GM12865 (cell line): ENCODE results near the gene PRKN.

ENCODE experiments used
- DNase-seq: peaks from one replicate; pipeline ENCODE4 v3.0.0; 2010; ENCODE audit warnings: low read depth
- H3K4me3 ChIP-seq: 2 replicates; pipeline ENCODE4 v1.5.1; 2011; ENCODE audit warnings: mild to moderate bottlenecking, low read depth, low read length, control low read depth
- TF ChIP-seq, protein P1 (sequence below): IDR thresholded peaks from 2 replicates; pipeline ENCODE4 v1.5.1; 2011; ENCODE audit warnings: low read length, control low read depth, low read depth, inconsistent platforms; ENCODE audit not compliant: insufficient read depth; ENCODE audit errors: missing control alignments

Gene PRKN

DNA sequence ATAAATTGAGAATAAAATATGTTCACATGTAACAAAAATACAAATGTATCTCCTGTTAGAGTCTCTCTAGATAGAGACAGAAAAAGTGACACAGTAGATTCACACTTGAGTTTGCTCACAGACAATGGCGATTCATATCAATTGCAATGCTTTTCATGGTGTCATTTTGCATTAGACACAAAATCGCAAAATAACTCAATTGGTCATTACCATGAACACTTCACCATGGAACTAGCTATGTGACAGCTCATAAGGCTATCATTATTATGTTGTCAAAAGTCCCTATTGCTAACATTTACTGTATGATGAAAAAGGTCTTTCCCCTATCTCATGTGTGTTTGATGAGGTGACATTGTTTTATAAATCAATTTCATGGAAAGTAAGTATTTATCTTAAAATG, 1204.2 kb downstream of the PRKN start:
- TF ChIP-seq, protein P1, sequence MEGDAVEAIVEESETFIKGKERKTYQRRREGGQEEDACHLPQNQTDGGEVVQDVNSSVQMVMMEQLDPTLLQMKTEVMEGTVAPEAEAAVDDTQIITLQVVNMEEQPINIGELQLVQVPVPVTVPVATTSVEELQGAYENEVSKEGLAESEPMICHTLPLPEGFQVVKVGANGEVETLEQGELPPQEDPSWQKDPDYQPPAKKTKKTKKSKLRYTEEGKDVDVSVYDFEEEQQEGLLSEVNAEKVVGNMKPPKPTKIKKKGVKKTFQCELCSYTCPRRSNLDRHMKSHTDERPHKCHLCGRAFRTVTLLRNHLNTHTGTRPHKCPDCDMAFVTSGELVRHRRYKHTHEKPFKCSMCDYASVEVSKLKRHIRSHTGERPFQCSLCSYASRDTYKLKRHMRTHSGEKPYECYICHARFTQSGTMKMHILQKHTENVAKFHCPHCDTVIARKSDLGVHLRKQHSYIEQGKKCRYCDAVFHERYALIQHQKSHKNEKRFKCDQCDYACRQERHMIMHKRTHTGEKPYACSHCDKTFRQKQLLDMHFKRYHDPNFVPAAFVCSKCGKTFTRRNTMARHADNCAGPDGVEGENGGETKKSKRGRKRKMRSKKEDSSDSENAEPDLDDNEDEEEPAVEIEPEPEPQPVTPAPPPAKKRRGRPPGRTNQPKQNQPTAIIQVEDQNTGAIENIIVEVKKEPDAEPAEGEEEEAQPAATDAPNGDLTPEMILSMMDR = no peak
- no peak for DNase-seq
- no peak overlapping the region for H3K4me3 ChIP-seq

DNA sequence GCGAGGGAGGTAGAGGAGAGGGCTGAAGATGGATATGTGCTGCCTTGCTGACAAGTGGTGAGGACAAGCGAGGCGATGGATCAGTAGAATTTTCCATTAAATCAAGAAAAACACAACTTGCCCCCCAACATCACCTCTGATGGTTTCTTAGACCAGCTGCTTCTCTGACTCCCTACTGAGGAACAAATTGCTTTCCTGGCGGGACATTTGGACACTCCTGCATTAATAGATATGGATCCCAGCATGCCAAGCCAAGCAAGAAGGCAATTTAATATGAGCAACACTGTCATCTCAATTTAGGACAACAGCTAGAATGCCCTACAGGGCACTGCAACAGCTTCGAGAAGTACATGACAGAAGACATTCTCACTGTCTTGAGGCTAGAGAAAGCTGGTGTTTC, 1205.3 kb downstream of the PRKN start:
- TF ChIP-seq, protein P1 = no peak
- DNase-seq = no peak

DNA sequence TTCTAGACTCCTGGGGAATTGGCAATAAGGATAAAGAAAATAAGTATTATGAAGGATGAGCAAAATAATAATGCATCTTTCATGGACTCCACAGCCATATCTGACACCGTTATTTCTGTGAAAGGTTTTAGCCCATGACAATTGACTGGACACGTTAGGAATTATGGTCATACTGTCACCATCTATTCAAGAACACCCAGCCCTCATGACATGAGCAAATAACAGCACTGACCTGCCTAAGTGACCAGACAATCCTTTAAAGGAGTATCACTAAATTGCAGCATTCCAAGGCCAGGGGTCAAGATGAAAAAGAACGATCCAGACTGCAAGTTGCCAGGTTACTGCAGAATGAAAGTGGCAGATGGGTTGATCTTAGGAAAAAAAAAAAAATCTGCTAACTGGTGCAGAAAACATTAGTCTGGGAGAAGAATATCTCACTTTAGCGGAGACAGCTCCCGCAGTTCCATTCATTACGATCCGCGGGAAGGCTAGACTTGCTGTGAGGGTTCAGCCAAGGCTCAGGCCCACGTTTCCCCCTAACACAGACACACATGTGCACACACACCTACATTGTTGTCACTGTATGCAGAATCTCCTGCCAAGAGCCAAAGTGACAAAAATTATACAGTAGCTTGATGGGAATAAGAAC, 1216.0 kb downstream of the PRKN start:
- no peak overlapping the region for H3K4me3 ChIP-seq
- DNase-seq = no peak
- TF ChIP-seq, protein P1 = no peak

More for the DNA sequence above, 1205.3 kb downstream of the PRKN start:
- H3K4me3 ChIP-seq = no peak overlapping the region

DNA sequence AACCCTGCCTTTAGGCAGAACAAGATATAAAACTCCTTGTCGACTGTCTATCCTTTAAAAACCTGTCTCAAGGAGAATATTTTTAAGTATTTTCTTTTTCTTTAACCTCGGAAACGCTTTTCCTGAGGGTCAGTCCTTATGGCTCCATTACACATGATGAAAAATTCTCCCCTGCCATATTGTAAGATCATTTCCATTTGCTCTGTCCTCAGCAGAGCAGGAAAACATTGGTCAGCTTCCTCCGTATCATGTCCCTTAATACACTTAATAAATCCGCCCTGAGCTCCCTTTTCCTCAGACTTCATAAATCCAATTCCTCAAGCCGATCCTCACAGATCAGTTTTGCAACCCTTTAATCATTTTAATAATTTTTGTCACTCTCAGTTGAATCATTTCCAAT, 1219.2 kb downstream of the PRKN start:
- no peak for DNase-seq
- TF ChIP-seq, protein P1 = no peak
- H3K4me3 ChIP-seq = no peak overlapping the region

DNA sequence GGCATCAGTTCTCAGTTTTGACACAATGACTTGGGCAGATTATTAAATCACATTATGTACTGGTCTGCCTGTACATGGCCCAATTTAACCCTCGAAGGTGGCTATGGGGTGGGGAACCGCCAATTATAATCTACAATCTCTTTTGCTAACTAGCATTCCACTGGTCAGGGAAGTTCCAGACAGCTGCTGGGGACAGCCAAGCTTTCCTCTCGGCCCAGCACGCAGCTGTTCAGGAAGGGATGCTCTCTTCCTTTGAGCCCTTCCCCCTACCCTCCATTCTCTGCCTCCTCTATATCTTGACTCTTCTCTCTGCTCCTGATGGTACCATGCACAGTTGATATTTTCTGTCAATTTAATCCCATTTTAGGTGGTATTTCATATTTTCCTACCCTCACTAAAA, 1220.2 kb downstream of the PRKN start:
- TF ChIP-seq, protein P1 = no peak
- no peak overlapping the region for H3K4me3 ChIP-seq
- no peak for DNase-seq

DNA sequence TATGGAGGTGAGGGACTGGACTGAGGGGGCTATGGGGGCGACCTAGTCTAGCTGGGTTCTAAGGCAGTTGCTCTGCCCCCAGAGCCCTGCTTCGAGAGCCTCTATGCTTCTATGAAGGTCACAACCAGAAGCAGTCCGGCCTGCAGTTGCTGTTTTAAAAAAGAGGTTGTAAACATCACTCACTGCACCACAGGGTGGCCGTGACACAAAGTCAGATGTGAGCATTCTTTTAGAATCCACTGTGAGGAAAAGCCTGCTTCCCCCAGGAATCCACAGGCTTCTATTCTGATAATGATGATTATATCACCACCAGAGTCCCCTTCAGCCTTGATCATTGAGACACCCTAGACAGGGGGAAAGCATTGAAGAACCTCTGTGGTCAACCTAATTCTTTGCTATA, 1224.0 kb downstream of the PRKN start:
- TF ChIP-seq, protein P1 = no peak
- no peak overlapping the region for H3K4me3 ChIP-seq
- no peak for DNase-seq

DNA sequence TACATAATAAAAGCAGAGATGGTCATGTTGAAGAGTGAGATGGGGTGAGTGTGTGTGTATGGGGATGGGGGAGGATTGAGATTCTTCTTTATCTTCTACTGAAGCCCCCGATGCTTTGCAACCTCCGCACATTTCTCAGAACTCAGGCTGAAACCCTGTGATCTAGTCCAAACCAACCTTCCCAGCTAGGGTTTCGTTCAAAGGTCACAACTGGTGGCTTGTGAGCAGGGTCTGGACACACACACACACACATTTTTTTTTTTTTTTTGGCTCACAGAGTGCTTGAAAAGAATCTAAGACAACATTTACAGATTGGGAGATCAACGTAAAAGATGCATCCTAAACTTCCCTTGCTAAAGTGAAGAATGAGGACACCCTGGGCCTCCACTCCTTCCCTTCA, 1228.7 kb downstream of the PRKN start:
- TF ChIP-seq, protein P1 = no peak
- DNase-seq = no peak
- H3K4me3 ChIP-seq = no peak overlapping the region
